ENCODE measurements around the gene KLK7. TPM values are rescaled to one million over a fixed set of nuclear protein-coding genes. Genes with fewer than 3 reads are reported as not detected.
"Not testable (repeated sequence)": the region's sequence is repeated elsewhere in the genome, so short reads cannot be mapped to it uniquely, and the experiment has no call there.

KLK7 gene
- total RNA-seq, 1 donor from 2014 or later, result not detected

DNA sequence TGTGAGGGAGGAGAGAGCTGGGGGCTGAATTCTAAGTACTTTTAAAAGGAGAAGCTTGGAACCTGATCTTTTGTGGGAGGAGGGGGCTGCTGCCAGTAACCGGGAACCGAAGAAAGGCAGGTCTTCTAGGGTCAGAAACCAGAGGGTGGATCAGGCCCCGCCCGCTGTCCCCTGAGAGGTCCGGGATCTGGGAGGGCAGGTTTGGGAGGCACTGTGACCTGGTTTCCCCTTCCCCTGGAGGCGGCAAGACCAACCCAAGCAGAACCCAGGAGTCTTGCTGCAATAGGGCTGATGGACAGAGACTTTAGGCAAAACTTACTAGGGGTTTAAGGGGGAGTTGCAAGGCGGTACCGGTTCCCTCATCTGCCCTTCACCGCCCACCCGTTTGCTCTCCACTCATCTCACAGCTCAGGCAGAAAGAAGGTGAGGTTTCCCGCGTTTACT is 18.4 kb upstream of the KLK7 start:
- Histone ChIP-seq H3K4me3 (ENCODE audit: low read length in 3 of 3) (no peak overlapping the region), H3K9me3 (ENCODE audit: control insufficient read depth in 3 of 3, low read length in 3 of 3) (peaks cover 0 to 4% (median 0%) of the 10 kb centered on the region in 3 donors), H3K4me1 (ENCODE audit: control insufficient read depth in 3 of 3, insufficient read depth in 3 of 3, low read length in 3 of 3) (no peaks in the 10 kb centered on the region), H3K27ac (ENCODE audit: low read depth, low read length) (no peak overlapping the region), H3K36me3 (ENCODE audit: control insufficient read depth in 3 of 3, insufficient read depth in 3 of 3, low read length in 3 of 3) (no peaks in the 10 kb centered on the region), H3K9ac (ENCODE audit: low read depth in 1 of 3, low read length in 3 of 3) (no peak overlapping the region), H3K27me3 (ENCODE audit: control insufficient read depth in 3 of 3, insufficient read depth in 3 of 3, low read length in 3 of 3) (peaks cover 0 to 34% (median 19%) of the 10 kb centered on the region in 3 donors)

DNA sequence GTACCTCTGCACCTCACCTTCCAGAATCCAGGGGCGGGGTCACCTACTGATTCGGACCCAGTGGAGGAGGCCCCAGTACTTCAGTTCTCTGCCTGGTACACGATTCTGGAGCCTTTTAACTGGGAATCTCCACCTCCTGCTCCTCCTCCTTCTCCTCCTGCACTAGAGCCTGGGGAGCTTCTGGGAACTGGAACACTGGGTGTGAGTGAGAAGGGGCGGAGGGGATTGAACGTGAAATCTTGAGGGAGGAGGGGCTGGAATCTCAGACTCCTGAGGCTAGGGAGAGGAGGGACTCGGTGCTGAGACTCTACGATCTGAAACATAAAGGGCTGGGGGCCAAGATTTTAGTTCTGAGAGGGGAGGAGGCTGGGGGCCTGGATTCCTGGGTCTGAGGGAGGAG is 17.8 kb upstream of the KLK7 start, which contains the start of gene KLK8:
Gene KLK8, minus strand, starts transcription at position 90 of the 400 bp plus-strand sequence. CDS start 437 bp downstream, outside the sequence.
- Histone ChIP-seq H3K9ac (ENCODE audit: low read depth in 1 of 3, low read length in 3 of 3) (no peak within 1 kb of the TSS), H3K27me3 (ENCODE audit: control insufficient read depth in 3 of 3, insufficient read depth in 3 of 3, low read length in 3 of 3) (peaks cover 0 to 28% (median 17%) of the 10 kb centered on the region in 3 donors), H3K9me3 (ENCODE audit: control insufficient read depth in 3 of 3, low read length in 3 of 3) (peaks cover 0 to 4% (median 0%) of the 10 kb centered on the region in 3 donors), H3K4me1 (ENCODE audit: control insufficient read depth in 3 of 3, insufficient read depth in 3 of 3, low read length in 3 of 3) (no peaks in the 10 kb centered on the region), H3K27ac (ENCODE audit: low read depth, low read length) (no peak within 1 kb of the TSS), H3K4me3 (ENCODE audit: low read length in 3 of 3) (no peak within 1 kb of the TSS), H3K36me3 (ENCODE audit: control insufficient read depth in 3 of 3, insufficient read depth in 3 of 3, low read length in 3 of 3) (no peaks in the 10 kb centered on the region)

DNA sequence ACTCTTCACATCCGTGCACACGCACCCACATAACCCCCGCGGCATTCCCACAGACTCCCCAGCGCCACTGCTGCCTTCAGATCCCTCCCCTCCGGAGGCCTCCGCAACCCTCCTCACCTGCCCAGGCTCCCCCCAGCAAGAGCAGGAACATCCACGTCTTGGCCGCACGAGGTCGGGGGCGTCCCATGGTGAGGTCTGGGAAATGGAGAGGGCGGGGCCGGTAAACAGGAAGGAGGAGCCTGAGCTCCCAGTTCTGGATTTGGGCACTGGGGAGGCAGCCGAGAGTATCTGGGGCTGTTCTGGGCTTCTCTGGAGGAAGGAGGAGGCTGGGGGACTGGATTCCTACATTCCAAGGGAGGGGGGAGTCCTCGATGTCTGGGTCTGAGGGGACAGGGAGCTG is 17.3 kb upstream of the KLK7 start:
- Histone ChIP-seq H3K27me3 (ENCODE audit: control insufficient read depth in 3 of 3, insufficient read depth in 3 of 3, low read length in 3 of 3) (peaks cover 0 to 26% (median 17%) of the 10 kb centered on the region in 3 donors), H3K9me3 (ENCODE audit: control insufficient read depth in 3 of 3, low read length in 3 of 3) (peaks cover 0 to 4% (median 0%) of the 10 kb centered on the region in 3 donors), H3K4me1 (ENCODE audit: control insufficient read depth in 3 of 3, insufficient read depth in 3 of 3, low read length in 3 of 3) (no peaks in the 10 kb centered on the region), H3K4me3 (ENCODE audit: low read length in 3 of 3) (no peak overlapping the region), H3K27ac (ENCODE audit: low read depth, low read length) (no peak overlapping the region), H3K36me3 (ENCODE audit: control insufficient read depth in 3 of 3, insufficient read depth in 3 of 3, low read length in 3 of 3) (no peaks in the 10 kb centered on the region), H3K9ac (ENCODE audit: low read depth in 1 of 3, low read length in 3 of 3) (no peak overlapping the region)

GRCh38 chr19:51000426-51000825 is 16.7 kb upstream of the KLK7 start:
- H3K4me3 ChIP-seq (ENCODE audit: low read length in 3 of 3), result no peak overlapping the region
- peaks cover 0 to 6% (median 0%) of the 10 kb centered on the region in 3 donors for H3K9me3 ChIP-seq (ENCODE audit: control insufficient read depth in 3 of 3, low read length in 3 of 3)
- no peaks in the 10 kb centered on the region for H3K4me1 ChIP-seq (ENCODE audit: control insufficient read depth in 3 of 3, insufficient read depth in 3 of 3, low read length in 3 of 3)
- no peaks in the 10 kb centered on the region for H3K36me3 ChIP-seq (ENCODE audit: control insufficient read depth in 3 of 3, insufficient read depth in 3 of 3, low read length in 3 of 3)
- H3K27ac ChIP-seq (ENCODE audit: low read depth, low read length), result no peak overlapping the region
- H3K27me3 ChIP-seq (ENCODE audit: control insufficient read depth in 3 of 3, insufficient read depth in 3 of 3, low read length in 3 of 3), result peaks cover 0 to 27% (median 17%) of the 10 kb centered on the region in 3 donors
- no peak overlapping the region for H3K9ac ChIP-seq (ENCODE audit: low read depth in 1 of 3, low read length in 3 of 3)

GRCh38 chr19:50998686-50999085 is 15.0 kb upstream of the KLK7 start:
- Histone ChIP-seq H3K4me1 (ENCODE audit: control insufficient read depth in 3 of 3, insufficient read depth in 3 of 3, low read length in 3 of 3) (no peaks in the 10 kb centered on the region), H3K9me3 (ENCODE audit: control insufficient read depth in 3 of 3, low read length in 3 of 3) (peaks cover 0 to 6% (median 3%) of the 10 kb centered on the region in 3 donors), H3K4me3 (ENCODE audit: low read length in 3 of 3) (no peak overlapping the region), H3K27me3 (ENCODE audit: control insufficient read depth in 3 of 3, insufficient read depth in 3 of 3, low read length in 3 of 3) (peaks cover 0 to 23% (median 17%) of the 10 kb centered on the region in 3 donors), H3K36me3 (ENCODE audit: control insufficient read depth in 3 of 3, insufficient read depth in 3 of 3, low read length in 3 of 3) (no peaks in the 10 kb centered on the region), H3K9ac (ENCODE audit: low read depth in 1 of 3, low read length in 3 of 3) (no peak overlapping the region), H3K27ac (ENCODE audit: low read depth, low read length) (no peak overlapping the region)

- Histone ChIP-seq H3K9me3 (ENCODE audit: control insufficient read depth in 3 of 3, low read length in 3 of 3) (peaks cover 0 to 6% (median 3%) of the 10 kb centered on the region in 3 donors), H3K36me3 (ENCODE audit: control insufficient read depth in 3 of 3, insufficient read depth in 3 of 3, low read length in 3 of 3) (no peaks in the 10 kb centered on the region), H3K9ac (ENCODE audit: low read depth in 1 of 3, low read length in 3 of 3) (no peak overlapping the region), H3K4me1 (ENCODE audit: control insufficient read depth in 3 of 3, insufficient read depth in 3 of 3, low read length in 3 of 3) (no peaks in the 10 kb centered on the region), H3K4me3 (ENCODE audit: low read length in 3 of 3) (no peak overlapping the region), H3K27ac (ENCODE audit: low read depth, low read length) (no peak overlapping the region), H3K27me3 (ENCODE audit: control insufficient read depth in 3 of 3, insufficient read depth in 3 of 3, low read length in 3 of 3) (peaks cover 0 to 23% (median 17%) of the 10 kb centered on the region in 3 donors)
Observed at GRCh38 chr19:50998061-50998460, 14.3 kb upstream of the KLK7 start.

GRCh38 chr19:50994129-50994528 is 10.4 kb upstream of the KLK7 start:
- Histone ChIP-seq H3K9me3 (ENCODE audit: control insufficient read depth in 3 of 3, low read length in 3 of 3) (peaks cover 0 to 3% (median 2%) of the 10 kb centered on the region in 3 donors), H3K9ac (ENCODE audit: low read depth in 1 of 3, low read length in 3 of 3) (no peak overlapping the region), H3K4me1 (ENCODE audit: control insufficient read depth in 3 of 3, insufficient read depth in 3 of 3, low read length in 3 of 3) (no peaks in the 10 kb centered on the region), H3K4me3 (ENCODE audit: low read length in 3 of 3) (no peak overlapping the region), H3K27me3 (ENCODE audit: control insufficient read depth in 3 of 3, insufficient read depth in 3 of 3, low read length in 3 of 3) (peaks cover 0 to 8% (median 0%) of the 10 kb centered on the region in 3 donors), H3K27ac (ENCODE audit: low read depth, low read length) (no peak overlapping the region), H3K36me3 (ENCODE audit: control insufficient read depth in 3 of 3, insufficient read depth in 3 of 3, low read length in 3 of 3) (no peaks in the 10 kb centered on the region)

DNA sequence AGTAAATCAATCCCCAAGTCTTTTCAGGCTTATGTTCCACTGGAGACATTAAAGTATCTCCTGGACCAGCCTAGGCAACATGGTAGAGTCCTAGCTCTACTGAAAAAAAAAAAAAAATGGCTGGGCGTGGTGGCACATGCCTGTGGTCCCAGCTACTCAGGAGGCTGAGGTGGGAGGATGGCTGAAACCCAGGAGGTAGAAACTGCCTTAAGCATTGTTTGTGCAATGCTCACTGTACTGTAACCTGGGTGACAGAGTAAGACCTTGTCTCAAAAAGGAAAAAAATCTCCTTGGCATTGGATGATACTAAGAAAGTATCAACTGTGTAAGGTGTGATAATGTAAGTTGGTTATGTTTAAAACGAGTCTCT is 8.9 kb upstream of the KLK7 start:
- no peak overlapping the region for H3K4me3 ChIP-seq (ENCODE audit: low read length in 3 of 3)
- H3K9me3 ChIP-seq (ENCODE audit: control insufficient read depth in 3 of 3, low read length in 3 of 3), result peaks cover 0 to 3% (median 2%) of the 10 kb centered on the region in 3 donors
- H3K4me1 ChIP-seq (ENCODE audit: control insufficient read depth in 3 of 3, insufficient read depth in 3 of 3, low read length in 3 of 3), result no peaks in the 10 kb centered on the region
- no peaks in the 10 kb centered on the region for H3K36me3 ChIP-seq (ENCODE audit: control insufficient read depth in 3 of 3, insufficient read depth in 3 of 3, low read length in 3 of 3)
- H3K27ac ChIP-seq (ENCODE audit: low read depth, low read length), result no peak overlapping the region
- peaks cover 0 to 5% (median 0%) of the 10 kb centered on the region in 3 donors for H3K27me3 ChIP-seq (ENCODE audit: control insufficient read depth in 3 of 3, insufficient read depth in 3 of 3, low read length in 3 of 3)
- no peak overlapping the region for H3K9ac ChIP-seq (ENCODE audit: low read depth in 1 of 3, low read length in 3 of 3)

DNA sequence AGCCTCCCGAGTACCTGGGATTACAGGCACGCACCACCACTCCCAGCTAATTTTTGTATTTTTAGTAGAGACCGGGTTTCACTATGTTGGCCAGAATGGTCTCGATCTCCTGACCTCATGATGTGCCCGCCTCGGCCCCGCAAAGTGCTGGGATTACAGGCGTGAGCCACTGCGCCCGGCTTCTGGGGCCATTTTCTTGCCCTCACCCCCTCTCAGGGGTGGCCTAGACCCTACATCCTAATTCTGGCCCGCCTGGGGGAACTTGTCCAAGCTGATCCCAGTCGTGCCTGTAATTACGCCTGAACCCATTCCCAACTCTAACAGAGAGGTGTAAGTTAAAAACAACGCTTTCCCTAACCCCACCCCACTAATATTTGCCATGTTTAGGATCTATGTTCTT is 699 bp upstream of the KLK7 start:
- peaks cover 0 to 14% (median 5%) of the 10 kb centered on the region in 3 donors for H3K27me3 ChIP-seq (ENCODE audit: control insufficient read depth in 3 of 3, insufficient read depth in 3 of 3, low read length in 3 of 3)
- H3K4me3 ChIP-seq (ENCODE audit: low read length in 3 of 3); H3K4me1 ChIP-seq (ENCODE audit: control insufficient read depth in 3 of 3, insufficient read depth in 3 of 3, low read length in 3 of 3); H3K9me3 ChIP-seq (ENCODE audit: control insufficient read depth in 3 of 3, low read length in 3 of 3); H3K27ac ChIP-seq (ENCODE audit: low read depth, low read length); H3K9ac ChIP-seq (ENCODE audit: low read depth in 1 of 3, low read length in 3 of 3); H3K36me3 ChIP-seq (ENCODE audit: control insufficient read depth in 3 of 3, insufficient read depth in 3 of 3, low read length in 3 of 3): not testable (repeated sequence)

DNA sequence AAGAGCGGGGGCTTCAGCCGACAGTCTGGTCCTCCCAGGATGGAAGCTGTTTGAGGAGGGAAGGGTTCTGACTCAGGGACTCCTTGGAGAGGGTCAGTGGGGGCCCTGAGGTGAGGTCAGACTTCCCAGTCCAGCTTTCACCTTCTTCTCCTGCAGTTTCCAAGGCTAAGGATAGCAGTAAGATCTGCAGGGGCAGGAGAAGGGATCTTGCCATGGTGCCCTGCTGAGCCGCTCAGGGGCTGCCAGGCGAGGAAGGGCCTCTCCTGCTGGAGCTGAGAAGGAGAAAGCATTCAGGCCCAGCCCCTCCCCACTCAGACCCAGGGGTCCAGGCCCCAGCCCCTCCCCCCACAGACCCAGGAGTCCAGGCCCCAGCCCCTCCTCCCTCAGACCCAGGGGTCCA is 1.5 kb downstream of the KLK7 start:
- H3K36me3 ChIP-seq (ENCODE audit: control insufficient read depth in 3 of 3, insufficient read depth in 3 of 3, low read length in 3 of 3), result no peaks in the 10 kb centered on the region
- H3K27ac ChIP-seq (ENCODE audit: low read depth, low read length), result no peak overlapping the region
- H3K27me3 ChIP-seq (ENCODE audit: control insufficient read depth in 3 of 3, insufficient read depth in 3 of 3, low read length in 3 of 3), result peaks cover 5 to 22% (median 6%) of the 10 kb centered on the region in 3 donors

More for the DNA sequence above, 1.5 kb downstream of the KLK7 start:
- Histone ChIP-seq H3K4me1 (ENCODE audit: control insufficient read depth in 3 of 3, insufficient read depth in 3 of 3, low read length in 3 of 3) (no peaks in the 10 kb centered on the region), H3K4me3 (ENCODE audit: low read length in 3 of 3) (no peak overlapping the region), H3K9ac (ENCODE audit: low read depth in 1 of 3, low read length in 3 of 3) (no peak overlapping the region), H3K9me3 (ENCODE audit: control insufficient read depth in 3 of 3, low read length in 3 of 3) (peaks cover 0 to 3% (median 0%) of the 10 kb centered on the region in 3 donors)
